ENCODE results near the gene RIMS4.

Gene RIMS4

DNA sequence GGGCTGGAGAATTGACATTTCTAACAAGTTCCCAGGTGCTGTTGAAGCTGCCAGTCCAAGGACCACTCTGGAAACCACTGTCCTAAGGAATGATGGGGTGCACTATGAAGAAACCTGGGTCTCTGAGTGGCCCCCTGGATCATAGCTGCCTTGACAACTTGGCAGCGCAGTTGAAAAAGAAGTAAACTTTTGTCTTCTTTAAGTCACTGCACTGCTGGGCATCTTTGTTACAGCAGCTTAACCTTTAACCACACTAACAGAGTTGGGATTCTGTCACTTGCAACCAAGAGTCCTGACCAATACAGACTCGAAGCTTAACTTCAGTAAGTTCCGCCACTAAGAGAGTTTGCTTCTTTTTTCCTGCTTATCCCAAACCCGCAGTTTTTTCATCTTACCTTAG is 73.2 kb downstream of the RIMS4 start:
- no peak for DNase-seq

DNA sequence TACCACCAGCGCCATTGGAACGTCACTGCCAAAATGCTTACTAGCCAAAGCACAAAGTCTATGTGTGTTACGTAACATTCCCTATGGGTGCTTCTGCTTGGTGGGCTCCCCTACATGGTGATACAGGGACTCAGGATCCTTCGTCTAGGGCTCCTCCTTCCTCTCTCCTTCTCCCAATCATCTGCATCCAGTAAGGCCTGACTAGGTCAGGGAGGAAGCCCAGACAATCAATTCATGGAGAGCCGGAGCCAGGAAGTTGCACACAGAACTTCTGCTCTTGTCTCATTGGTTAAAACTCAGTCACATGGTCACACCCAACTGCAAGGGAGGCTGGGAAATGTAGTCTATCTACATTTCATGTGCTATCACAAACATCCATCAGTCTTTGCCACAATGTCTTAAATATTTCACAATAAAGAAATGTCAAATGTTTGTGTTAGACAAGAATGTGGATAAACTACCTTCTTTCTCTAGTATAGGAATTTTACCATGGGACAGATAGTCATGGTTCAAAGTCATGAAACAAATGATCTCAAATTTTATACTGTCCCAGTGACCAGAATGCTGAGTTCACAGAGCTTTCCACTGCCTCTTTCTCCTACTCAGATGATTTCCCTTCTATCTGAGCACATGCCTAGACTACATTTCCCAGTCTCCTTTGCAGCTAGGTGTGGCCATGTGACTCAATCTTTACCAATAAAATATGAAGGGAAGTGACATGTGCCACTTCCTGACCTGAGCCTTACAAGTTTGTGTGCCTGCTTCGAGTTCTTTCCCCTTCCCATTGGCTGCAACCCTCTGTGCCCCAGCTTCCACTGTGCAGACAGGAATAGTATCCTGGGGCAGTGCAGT is 74.0 kb downstream of the RIMS4 start:
- peak; percentile 70 for DNase-seq

DNA sequence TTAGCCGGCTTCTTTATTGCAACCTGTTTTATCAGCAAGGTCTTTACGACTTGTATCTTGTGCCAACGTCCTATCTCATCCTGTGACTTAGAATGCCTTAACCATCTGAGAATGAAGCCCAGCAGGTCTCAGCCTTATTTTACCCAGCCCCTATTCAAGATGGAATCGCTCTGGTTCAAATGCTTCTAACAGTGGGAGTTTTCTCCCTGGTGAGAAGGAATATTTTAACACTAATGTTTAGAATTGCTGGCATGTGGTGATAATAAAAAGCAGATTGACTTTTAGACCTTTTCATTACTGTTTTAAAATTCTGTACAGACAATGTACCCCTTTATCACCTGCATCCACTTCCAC is 74.6 kb downstream of the RIMS4 start:
- no peak for DNase-seq

DNA sequence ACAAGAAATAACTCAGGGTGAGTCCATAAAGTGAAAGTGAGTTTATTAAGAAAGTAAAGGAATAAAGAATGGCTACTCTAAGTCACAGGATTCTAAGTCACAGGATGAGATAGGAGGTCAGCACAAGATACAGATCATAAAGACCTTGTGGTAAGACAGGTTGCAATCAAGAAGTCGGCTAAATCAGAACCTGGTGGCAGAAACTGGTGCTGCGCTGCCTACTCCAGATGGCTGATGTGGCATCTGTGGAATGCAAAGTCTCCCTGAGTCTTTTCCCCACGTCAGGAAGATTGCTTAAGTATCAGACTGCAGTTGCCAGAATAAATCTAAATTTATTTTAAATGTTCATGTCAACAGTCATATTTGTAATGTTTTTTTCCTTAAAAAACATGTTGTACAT is 75.4 kb downstream of the RIMS4 start:
- DNase-seq, result no peak

DNA sequence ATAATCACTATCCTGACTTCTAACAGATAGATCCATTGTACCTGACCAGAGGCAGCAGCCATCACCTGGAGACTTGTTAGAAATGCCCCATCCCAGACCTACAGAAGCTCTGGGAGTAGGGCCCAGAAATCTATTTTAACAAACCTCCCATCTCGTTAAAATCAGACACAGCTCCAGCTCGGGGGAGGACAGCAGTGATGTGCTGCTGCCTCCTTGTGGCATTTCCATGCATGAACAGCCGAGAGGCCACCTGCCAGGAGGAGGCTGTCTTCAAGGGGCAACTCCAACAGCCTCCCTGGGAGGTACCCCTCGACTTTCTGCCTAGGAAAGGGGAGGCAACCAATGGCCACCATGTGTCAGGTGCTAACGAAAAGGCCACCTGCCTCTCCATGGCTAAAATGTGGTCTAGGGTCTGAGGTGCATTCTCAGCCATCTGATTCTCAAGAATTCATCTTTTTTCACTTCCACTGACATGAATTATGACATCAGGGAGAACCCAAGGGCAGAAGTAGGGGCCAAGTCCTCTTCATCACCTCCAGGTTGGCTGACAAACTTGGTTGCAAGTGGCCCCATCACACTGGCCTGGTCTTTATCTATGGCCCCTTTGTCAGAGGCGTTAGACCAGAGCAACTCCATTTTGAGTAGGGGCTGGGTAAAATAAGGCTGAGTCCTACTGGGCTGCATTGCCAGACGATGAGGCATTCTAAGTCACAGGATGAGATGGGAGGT is 76.8 kb downstream of the RIMS4 start:
- peak; percentile 79 for DNase-seq

DNA sequence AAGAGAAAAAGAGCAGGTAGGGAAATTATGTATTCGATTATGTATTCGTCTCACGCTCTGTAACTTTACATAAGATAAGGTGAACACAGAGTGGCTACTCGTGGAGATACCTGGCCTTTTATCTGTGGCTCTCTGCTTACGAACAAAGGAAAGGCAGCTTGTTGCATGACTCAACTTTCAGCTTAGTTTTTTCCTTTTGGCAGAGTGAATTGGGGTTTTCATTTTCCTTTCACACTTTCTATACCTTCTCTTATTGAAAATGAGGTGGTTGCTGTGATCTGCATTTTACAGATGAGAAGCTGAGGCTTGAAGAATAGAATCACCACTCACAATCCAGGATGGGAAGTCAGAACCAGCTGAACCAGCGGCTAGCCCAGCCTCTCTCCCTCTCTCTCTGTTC is 78.0 kb downstream of the RIMS4 start:
- no peak for DNase-seq

DNA sequence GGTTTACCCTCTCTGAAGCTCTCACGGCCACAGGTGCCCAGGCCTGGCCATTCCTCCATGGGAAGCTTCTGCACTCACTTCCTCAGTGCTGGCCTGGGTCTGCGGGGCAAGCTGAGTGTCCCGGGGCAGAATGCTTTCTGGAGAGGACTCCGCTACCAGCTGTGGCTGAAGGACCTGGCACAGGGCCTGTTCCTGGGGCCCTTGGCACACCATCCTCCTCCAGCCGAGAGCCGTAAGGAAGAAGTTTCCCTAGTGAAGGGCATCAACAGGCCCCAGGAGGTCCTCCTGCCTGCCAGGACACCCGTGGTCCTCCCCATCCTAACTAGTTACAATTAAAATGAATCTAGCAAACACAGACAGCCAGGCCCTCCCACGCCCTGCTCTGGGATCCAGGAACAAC is 78.7 kb downstream of the RIMS4 start:
- DNase-seq, result no peak

DNA sequence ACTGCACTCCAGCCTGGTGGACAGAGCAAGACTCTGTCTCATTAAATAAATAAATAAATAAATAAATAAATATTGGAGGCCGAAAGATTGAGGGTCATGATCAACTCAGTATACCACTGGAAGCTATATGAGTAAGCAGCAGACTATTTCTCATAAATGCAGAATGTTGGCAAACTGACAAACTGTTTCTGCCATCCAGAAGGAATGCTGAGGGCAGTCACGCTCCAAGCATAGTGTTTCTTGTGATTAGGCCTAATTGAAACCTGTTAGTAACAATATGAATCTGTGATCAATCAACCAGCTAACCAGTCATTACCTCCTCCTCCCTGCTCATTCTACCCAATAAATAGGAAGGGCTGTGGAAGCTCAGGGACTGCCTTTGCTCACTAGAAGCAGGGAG is 79.9 kb downstream of the RIMS4 start:
- DNase-seq, result no peak

DNA sequence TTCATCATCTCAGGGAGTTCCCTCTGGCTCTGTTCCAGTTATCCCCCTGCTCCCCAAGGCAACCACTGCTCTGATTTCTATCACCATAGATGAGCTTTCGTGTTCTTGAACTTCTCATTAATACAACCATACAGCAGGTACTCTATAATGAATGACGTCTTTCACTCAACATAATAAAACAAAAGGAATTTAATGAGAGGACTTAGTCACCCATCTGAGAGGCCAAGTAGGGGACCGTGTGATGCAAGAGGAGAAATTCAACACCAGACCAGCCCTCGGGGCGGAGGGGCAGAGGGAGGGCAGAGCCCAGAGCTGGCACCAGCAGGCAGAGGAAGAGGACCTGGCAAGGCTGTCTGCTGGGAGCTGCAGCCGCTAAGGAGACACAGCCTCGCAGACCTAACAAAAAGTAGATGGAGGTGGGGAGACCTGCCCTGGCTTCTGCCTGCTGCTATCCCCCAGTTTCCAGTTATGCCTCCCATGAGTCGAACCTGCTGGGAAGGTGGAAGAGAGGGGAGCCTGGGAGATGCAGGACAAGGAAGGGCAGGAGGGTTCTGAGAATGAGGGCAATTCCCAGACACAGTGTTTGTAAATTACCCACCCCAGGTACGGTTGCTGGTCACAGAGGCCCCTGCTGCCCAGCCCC is 81.4 kb downstream of the RIMS4 start:
- DNase-seq, result peak; percentile 73

DNA sequence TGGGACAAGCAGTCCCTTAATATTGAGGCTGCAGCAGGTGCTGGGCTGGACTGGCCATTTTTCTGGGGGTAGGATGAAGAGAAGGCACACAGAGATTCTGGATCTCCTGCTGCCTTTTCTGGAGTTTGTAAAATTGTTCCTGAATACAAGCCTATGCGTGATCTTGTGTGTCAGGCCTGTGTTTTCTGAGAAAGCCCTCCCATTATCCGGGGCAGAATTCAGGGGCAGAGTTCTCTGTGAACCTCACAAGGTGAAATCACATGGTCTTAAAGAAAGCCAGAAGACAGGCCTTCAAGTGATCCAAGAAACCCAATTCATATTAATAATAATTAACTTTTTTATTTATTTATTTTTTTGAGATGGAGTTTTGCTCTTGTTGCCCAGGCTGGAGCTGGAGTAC is 82.7 kb downstream of the RIMS4 start:
- no peak for DNase-seq

DNA sequence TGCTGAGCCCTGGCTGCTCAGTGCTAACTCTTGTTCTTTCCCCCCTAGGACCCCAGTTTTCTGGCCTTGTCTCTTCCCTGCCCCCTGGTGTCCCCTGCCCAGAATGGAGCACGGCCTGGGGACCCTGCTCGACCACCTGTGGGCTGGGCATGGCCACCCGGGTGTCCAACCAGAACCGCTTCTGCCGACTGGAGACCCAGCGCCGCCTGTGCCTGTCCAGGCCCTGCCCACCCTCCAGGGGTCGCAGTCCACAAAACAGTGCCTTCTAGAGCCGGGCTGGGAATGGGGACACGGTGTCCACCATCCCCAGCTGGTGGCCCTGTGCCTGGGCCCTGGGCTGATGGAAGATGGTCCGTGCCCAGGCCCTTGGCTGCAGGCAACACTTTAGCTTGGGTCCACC is 83.3 kb downstream of the RIMS4 start:
- no peak for DNase-seq

DNA sequence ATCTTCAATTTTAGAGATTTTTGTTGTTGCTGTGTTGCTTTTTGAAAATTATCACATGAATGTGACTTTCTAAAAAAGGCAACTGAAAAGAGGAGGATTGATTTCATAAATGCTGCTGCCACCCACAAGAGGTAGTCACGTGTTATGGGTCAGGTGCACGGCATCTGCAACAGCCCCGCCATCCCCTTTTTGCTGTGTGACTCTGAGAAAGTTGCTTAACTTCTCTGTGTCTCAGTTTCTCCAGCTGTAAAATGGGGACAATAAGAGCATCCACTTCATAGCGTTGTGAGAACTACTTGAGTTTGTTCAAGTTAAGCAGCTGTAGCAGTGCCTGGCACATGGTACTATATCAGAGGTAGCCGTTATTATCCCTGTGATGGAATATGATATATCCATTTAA is 84.5 kb downstream of the RIMS4 start:
- no peak for DNase-seq

DNA sequence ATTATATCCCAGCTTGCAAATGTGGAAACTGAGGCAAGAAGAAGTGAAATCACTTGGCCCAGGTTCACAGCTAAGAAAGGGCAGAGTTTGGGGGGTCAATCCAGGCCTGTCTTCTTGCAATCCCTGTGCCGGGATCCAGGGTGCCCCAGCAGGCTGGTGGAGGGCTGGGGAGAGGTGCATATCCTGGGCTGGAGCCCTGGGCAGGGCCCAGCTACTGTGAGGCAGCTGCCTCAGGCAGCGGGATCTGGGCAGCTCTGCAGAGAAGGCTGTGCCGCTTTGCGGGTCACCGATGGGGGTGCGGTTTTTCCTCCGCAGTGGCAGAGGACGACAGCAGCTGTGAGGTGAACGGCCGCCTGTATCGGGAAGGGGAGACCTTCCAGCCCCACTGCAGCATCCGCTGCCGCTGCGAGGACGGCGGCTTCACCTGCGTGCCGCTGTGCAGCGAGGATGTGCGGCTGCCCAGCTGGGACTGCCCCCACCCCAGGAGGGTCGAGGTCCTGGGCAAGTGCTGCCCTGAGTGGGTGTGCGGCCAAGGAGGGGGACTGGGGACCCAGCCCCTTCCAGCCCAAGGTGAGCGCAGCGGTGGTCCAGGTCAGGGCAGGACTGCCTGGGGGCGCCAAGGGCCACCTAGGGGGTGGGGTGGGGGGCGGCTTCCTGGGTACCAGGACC is 85.8 kb downstream of the RIMS4 start:
- DNase-seq, result no peak

DNA sequence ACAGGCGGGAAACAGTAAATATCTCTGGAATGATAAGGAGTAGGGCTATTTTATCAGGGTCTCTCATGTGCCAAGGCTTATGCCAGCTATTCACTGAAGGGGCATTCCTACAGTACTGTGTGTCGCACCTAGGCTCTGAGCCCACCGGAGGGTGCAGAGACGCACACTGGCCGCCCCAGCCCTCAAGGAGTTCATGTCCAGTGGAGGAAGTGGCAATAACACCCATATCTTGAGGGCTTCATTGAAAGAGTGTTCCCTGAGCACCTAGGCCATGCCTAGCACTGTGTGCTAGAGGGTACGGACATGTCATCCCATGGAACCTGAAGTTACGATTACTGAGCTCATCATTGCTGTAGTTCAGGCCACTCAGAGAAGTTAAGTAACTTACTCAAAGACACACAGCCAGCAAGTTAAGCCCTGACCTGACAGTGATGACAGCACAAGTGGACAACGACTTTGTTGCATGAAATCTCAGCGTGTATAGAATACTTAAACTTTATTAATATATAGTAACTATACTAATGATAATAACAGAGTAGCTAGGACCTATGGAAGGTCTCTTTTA is 86.5 kb downstream of the RIMS4 start:
- DNase-seq, result no peak

DNA sequence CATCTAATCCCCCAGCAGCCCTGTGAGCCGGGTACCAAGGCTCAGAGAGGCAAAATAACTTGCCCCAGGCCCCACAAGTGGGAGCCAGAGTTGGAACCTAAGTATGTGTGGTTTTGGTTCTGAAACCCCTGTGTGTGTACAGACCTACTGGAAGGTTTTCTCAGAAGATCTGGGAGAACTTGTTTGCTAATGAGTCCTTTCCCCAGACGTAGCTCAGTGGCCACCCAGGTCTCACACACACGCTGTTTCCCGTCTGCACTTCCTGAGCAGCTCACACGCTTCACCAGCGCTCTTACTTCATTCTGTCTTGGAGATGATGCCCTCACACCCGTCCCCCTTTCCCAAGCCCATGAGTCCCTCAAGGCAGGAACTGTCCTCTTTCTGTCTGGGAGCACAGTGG is 87.0 kb downstream of the RIMS4 start:
- DNase-seq, result no peak

DNA sequence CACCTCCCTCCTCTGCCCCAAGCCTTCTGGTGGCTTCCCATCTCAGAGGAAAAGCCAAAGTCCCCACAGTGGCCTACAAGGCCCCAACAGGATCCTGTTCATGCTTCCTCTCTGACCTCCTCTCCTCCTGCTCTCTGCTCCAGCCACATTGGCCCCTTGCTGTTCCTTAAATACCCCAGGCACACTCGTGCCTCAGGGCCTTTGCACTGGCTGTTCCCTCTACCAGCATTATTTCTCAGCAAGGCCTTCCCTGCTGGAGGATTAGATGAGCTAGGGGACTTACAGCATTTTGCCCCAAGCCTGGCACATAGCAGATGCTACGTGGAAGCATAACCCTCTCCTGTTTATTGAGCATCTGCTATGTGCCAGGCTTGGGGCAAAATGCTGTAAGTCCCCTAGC is 87.4 kb downstream of the RIMS4 start:
- no peak for DNase-seq

DNA sequence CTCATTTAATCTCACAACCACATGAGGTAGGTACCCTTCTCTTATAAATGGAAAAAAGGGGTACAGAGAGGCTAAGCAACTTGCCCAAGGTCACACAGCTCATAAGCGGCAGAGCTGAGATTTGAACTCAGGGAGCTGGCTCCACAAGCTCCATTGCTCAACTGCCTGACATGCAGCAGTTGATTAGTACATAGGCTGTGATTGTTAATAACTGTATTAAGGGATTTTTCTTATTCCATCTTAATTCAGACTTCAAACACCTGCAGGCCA is 88.6 kb downstream of the RIMS4 start:
- DNase-seq, result no peak

DNA sequence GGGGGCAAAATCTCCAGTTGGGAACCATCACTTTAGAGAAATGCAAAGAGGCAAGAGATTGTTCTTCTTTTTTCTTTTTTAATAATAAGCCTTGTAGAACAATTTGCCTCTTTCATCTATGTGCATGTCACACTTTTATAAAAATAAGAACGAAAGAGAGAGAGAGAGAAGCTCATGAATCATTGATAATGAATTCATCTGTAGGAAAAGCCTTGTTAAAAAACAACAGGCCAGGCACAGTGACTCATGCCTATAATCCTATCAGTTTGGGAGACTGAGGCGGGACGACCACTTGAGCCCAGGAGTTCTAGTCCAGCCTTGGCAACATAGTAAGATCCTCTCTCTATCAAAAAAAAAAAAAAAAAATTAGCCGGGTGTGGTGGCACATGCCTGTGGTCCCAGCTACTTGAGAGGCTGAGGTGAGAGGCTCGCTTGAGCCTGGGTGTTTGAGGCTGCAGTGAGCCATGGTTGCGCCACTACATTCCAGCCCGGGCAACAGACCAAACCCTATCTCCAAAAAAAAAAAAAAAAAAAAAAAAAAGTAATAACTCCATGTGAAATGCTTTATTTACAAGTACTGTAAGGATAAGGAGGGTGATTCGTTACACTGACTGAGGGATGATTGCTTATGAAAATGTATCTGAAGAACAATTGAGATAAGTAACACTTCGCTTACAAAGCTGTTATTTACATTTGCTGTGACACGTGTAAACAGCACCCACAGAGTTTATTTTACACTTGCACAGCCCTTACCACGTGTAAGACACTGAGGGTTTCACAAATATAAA is 89.2 kb downstream of the RIMS4 start:
- DNase-seq, result no peak

DNA sequence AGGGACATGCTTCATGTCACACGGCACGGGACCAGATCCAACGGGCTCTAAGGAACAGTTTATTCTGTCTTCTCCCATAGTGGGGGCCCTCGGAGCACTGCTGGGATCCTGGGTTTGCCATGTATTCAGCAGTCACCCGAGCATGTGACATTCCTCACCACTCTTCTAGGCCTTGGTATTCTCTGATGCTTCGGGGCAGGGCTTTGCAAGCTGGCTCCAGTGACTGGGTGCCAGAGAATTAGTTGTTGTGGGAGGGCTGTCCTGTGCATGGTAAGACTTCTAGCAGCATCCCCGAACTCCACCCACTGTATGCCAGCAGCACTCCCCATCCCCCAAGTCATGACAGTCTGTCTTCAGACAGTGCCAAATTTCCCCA is 89.7 kb downstream of the RIMS4 start:
- no peak for DNase-seq

DNA sequence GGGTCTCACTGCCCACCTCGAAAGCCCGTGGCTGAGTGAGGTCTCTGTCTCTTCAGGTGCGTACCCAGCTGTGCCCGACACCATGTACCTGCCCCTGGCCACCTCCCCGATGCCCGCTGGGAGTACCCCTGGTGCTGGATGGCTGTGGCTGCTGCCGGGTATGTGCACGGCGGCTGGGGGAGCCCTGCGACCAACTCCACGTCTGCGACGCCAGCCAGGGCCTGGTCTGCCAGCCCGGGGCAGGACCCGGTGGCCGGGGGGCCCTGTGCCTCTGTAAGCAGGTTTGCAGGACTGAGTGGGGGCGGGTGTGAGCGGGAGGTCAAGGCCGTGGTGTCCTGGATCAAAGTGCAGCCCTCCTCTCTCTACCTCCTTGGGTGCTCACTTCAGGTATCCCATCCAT is 90.5 kb downstream of the RIMS4 start:
- no peak for DNase-seq

DNA sequence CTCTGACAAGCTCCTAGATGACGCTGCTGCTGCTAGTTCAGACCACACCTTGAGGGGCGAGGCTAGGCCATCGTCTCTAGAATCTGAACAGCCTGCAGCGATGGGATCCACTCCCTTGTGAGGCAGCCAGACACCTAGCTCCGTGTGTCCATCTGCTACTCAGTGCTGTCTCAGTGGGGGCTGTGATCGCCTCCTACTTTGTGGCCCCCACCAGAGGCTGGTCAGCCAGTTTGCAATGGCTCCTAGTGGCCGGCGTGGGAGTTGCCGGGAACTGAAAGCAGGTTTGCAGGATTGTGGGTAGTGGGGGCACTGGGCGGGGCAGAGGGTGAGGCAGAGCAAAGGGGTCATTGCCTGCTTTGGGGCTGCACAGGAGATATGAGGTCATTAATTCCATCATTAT is 92.4 kb downstream of the RIMS4 start:
- DNase-seq, result no peak

DNA sequence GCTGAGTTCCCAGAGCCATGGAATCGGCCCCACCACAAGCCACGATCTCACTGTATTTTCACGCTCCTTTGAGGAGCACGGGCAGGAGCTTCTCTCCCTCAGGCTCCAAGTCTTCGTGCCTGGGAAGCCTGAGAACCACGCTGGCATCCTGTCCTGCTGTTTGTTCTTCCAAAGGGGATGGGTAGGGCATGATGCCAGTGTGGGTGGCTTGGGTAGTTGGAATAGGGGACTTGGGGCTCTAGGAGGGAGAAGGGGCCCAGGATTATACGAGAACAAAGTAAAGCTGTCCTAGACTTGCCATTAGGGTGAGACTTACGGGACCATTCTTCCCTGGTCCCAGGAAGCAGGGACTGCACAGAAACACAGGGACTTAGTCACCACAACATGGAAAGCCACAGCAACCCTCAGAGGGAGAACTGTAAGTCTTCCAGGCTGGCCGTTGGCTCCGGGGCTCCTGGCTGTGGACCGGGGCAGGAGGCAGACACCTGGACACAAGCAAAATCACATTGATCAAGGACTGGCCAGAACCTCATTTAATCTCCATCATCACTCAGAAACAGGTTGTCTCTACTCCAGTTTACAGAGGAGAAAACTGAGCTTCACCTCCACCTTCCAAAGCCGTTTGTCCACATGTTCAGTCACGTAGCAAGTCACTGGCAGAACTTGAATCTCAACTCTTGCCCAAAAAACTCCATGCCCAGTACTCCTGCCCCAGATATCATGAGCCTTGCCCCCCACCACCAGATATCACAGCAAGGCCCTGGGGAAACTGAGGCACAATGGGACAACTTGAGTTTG is 93.8 kb downstream of the RIMS4 start:
- DNase-seq, result no peak
